BE2C (cell line): ENCODE results near the gene RMND1.

ENCODE experiments used
- DNase-seq: peaks from one replicate; pipeline ENCODE4 v3.0.0-alpha.2; 2020
- H3K27me3 ChIP-seq: fragments of 250-450 bp; sonication (Bioruptor Pico); 2 replicates; pipeline ENCODE4 v1.5.1; 2020; ENCODE audit warnings: mild to moderate bottlenecking
- H3K36me3 ChIP-seq: fragments of 250-450 bp; sonication (Bioruptor Pico); 2 replicates; pipeline ENCODE4 v1.5.1; 2020; ENCODE audit warnings: mild to moderate bottlenecking
- H3K4me1 ChIP-seq: fragments of 250-450 bp; sonication (Bioruptor Pico); 2 replicates; pipeline ENCODE4 v1.5.1; 2020
- H3K4me3 ChIP-seq: 2 replicates; pipeline ENCODE4 v1.5.1; 2011; ENCODE audit warnings: low read depth, low read length
- H3K9me3 ChIP-seq: fragments of 250-450 bp; sonication (Bioruptor Pico); 2 replicates; pipeline ENCODE4 v1.5.1; 2020
- TF ChIP-seq, protein P1 (sequence below): IDR thresholded peaks from 2 replicates; pipeline ENCODE4 v1.5.1; 2012; ENCODE audit warnings: mild to moderate bottlenecking, low read depth, low read length

Gene RMND1

DNA sequence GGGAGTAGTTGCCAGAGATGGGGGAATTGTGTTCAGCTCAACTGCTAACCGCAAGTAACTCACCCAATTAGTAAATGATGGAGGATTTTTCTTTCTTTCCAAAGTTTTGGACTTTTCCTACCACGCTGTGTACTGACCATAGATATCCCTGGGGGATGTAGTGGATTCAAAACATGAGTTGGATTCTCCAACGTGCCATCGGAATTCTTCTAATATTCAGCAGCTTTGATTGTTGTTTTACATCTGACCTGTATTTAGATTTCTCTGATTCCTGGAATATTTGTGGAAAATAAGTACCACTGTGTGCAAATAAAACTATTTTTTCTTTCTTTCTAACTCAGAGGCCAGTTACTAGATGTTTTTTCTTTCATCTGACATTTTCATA, 43.0 kb upstream of the RMND1 start:
- H3K9me3 ChIP-seq: no peaks in the 10 kb centered on the region
- H3K4me1 ChIP-seq: no peaks in the 10 kb centered on the region
- H3K27me3 ChIP-seq: peaks cover 69% of the 10 kb centered on the region
- no peaks in the 10 kb centered on the region for H3K36me3 ChIP-seq
- H3K4me3 ChIP-seq: no peak overlapping the region
- TF ChIP-seq, protein P1, sequence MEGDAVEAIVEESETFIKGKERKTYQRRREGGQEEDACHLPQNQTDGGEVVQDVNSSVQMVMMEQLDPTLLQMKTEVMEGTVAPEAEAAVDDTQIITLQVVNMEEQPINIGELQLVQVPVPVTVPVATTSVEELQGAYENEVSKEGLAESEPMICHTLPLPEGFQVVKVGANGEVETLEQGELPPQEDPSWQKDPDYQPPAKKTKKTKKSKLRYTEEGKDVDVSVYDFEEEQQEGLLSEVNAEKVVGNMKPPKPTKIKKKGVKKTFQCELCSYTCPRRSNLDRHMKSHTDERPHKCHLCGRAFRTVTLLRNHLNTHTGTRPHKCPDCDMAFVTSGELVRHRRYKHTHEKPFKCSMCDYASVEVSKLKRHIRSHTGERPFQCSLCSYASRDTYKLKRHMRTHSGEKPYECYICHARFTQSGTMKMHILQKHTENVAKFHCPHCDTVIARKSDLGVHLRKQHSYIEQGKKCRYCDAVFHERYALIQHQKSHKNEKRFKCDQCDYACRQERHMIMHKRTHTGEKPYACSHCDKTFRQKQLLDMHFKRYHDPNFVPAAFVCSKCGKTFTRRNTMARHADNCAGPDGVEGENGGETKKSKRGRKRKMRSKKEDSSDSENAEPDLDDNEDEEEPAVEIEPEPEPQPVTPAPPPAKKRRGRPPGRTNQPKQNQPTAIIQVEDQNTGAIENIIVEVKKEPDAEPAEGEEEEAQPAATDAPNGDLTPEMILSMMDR: no peak
- no peak for DNase-seq

DNA sequence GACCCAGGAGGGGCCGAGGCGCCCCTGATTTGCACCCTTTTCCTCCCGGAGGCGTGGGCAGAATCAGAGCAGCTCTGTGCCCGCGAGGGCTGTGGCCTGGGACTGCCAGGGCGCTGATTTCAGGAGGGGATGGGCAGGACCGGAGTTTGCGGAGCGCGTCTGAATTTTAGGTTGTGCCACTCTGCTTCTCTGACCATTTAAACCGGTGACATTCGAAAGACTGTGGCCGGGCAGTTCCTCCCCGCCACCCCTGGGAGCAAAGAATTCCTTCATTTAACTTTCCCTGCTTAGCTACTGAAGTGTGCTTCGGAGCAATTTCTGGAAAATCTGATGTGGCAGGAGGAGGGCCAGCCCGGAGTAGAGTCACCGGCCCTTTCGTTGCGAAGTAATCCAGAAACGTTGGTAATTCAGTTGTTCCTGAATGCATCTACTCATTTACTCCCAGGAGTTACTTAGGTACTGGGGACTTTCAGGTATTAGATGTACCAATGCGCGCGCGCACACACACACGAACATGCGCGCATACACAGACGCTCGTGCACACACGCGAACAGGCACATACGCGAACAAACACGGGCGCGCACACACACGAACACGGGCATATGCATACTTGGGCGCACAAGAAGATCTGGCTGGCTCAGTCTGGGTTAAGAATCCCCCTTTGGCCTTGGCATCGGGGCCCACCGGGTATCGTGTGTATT, 42.5 kb upstream of the RMND1 start:
- no peak for DNase-seq
- H3K9me3 ChIP-seq: no peaks in the 10 kb centered on the region
- peak overlapping the region; percentile 40 for H3K4me3 ChIP-seq
- TF ChIP-seq, protein P1: no peak
- no peaks in the 10 kb centered on the region for H3K4me1 ChIP-seq
- H3K27me3 ChIP-seq: peaks cover 69% of the 10 kb centered on the region
- H3K36me3 ChIP-seq: no peaks in the 10 kb centered on the region

DNA sequence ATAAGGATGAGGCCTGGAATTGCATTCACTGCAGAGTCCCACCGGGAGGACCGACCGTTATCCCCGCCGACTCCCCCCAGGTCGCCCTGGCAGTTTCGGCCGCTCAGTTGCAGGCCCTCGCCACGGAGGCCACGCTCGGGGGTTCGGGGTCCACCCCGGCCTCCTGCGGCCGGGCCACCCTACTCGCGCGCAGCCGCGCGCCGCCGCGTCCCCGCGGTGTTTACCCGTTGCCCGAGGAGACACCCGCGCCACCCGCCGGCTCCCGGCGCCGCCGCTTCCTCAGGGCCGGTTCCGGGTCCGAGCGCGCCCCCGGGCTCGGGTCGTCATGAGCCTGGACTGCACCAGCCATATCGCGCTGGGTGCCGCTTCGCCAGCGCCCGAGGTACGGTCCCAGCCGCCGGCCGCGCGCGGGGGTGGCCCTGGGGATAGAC, 41.9 kb upstream of the RMND1 start, which contains the start of gene CCDC170:
TSS of gene CCDC170 (plus strand) at position 214 of the 431 bp plus-strand sequence. CDS start at position 326, 112 bp downstream.
- no peaks in the 10 kb centered on the region for H3K4me1 ChIP-seq
- H3K36me3 ChIP-seq: no peaks in the 10 kb centered on the region
- H3K4me3 ChIP-seq: peak within 1 kb of the TSS; percentile 40
- peaks cover 74% of the 10 kb centered on the region for H3K27me3 ChIP-seq
- DNase-seq: peak; percentile 21
- TF ChIP-seq, protein P1: no peak
- H3K9me3 ChIP-seq: no peaks in the 10 kb centered on the region

DNA sequence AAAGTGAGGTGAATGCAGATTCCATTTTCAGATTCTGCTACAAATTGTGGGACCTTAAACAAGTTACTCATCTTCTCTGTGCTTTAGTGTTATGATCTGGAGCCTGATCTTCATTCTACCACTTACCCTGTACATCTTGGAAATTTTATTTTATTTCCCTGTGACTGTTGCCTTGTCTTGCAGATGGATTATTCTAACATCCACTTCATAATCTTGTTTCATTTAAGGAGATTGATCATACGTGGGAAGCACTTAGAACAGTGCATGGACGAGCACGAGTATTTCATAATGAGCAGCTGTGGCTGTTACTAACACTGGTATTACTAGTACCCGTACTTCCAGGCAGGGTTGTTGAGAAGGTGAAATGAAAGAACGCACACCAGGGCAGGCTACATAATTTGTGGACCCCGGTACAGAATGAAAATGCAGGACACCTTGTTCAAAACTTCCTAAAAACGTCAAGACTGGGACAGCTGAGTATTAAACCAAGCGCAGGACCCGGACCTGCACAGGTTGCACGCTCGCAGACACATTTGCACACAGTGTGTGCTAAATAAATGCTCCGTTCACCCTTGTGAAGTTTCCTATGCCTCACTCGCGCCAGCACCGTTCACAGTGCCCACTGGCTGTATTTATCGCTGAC, 41.4 kb upstream of the RMND1 start:
- Histone ChIP-seq H3K4me1 (no peaks in the 10 kb centered on the region), H3K27me3 (peaks cover 78% of the 10 kb centered on the region), H3K4me3 (peak overlapping the region; percentile 40), H3K36me3 (no peaks in the 10 kb centered on the region), H3K9me3 (no peaks in the 10 kb centered on the region)
- DNase-seq: no peak
- TF ChIP-seq, protein P1: no peak

DNA sequence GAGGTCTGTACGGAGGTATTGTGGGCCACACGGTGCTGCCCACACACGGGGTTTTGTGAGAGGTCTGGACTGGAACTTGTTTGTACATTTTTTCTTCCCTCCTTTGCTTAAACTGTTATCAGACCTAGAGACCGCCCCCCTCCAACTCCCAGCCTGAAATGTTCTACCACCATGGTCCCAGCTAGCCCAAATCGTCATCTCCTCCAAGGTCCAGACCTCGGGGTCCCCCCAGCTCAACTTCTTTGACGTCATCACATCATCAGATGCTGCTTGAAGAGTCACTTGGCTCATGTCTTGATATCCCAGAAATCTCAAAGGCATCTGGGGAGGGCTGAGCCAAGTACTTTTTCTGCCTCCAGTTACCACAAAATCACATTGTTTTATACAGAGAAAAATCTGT, 39.1 kb upstream of the RMND1 start:
- no peak overlapping the region for H3K4me3 ChIP-seq
- no peaks in the 10 kb centered on the region for H3K4me1 ChIP-seq
- peaks cover 75% of the 10 kb centered on the region for H3K27me3 ChIP-seq
- H3K36me3 ChIP-seq: no peaks in the 10 kb centered on the region
- no peaks in the 10 kb centered on the region for H3K9me3 ChIP-seq
- DNase-seq: no peak
- TF ChIP-seq, protein P1: no peak

DNA sequence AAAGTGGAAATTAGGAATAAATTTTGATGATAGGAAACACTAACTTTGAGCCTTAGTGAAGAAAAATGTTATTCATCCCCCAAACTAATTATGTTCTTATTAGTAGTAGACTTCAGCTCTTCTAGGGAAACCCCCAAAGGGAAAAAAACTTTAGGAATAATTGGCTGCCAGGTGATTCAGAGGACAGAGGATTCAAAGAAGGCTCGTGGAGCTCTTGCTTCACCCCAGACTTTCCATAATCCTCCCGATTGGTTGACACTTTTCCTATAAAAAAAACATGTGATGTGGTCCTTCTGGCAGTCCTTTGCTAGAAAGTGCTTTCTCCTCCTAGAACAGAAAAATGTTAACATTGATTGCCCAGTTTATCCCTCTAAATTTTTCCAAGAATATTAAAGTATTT, 36.3 kb upstream of the RMND1 start:
- no peaks in the 10 kb centered on the region for H3K36me3 ChIP-seq
- H3K4me1 ChIP-seq: no peaks in the 10 kb centered on the region
- no peak overlapping the region for H3K4me3 ChIP-seq
- DNase-seq: no peak
- H3K27me3 ChIP-seq: peaks cover 48% of the 10 kb centered on the region
- H3K9me3 ChIP-seq: no peaks in the 10 kb centered on the region
- TF ChIP-seq, protein P1: no peak
